ENCODE measurements around the gene NIBAN1.
A peak's percentile ranks its signal among the peaks of the same experiment; 100 is the strongest.

The NIBAN1 gene

GRCh38 chr1:184945678-184946412, 28.5 kb downstream of the NIBAN1 start:
- no peak for DNase-seq

GRCh38 chr1:184945029-184945428, 29.3 kb downstream of the NIBAN1 start:
- DNase-seq: no peak

- no peak for DNase-seq
Observed at GRCh38 chr1:184943998-184944397, 30.3 kb downstream of the NIBAN1 start.

GRCh38 chr1:184941735-184942134, 32.6 kb downstream of the NIBAN1 start:
- no peak for DNase-seq

- no peak for DNase-seq
Observed at GRCh38 chr1:184941410-184941733, 32.9 kb downstream of the NIBAN1 start.

GRCh38 chr1:184940694-184941409, 33.5 kb downstream of the NIBAN1 start:
- DNase-seq: no peak

GRCh38 chr1:184940226-184940625, 34.1 kb downstream of the NIBAN1 start:
- peak; percentile 13 for DNase-seq

GRCh38 chr1:184937729-184938128, 36.6 kb downstream of the NIBAN1 start:
- DNase-seq: no peak

GRCh38 chr1:184935920-184936798, 38.1 kb downstream of the NIBAN1 start:
- no peak for DNase-seq

GRCh38 chr1:184933944-184934343, 40.4 kb downstream of the NIBAN1 start:
- DNase-seq: no peak

GRCh38 chr1:184932319-184932718, 42.0 kb downstream of the NIBAN1 start:
- no peak for DNase-seq

GRCh38 chr1:184931566-184931965, 42.7 kb downstream of the NIBAN1 start:
- DNase-seq: no peak

- DNase-seq: no peak
Observed at GRCh38 chr1:184930645-184931044, 43.7 kb downstream of the NIBAN1 start.

GRCh38 chr1:184930232-184930631, 44.1 kb downstream of the NIBAN1 start:
- no peak for DNase-seq

- DNase-seq: no peak
Observed at GRCh38 chr1:184929711-184930202, 44.6 kb downstream of the NIBAN1 start.

- no peak for DNase-seq
Observed at GRCh38 chr1:184928394-184928793, 45.9 kb downstream of the NIBAN1 start.

All from amniotic stem cell (primary cell).